Stomach (tissue), 9 donors: Measurements from ENCODE around the gene WWP2. TPM values are rescaled to one million over a fixed set of nuclear protein-coding genes. Genes with fewer than 3 reads are reported as not detected.
A peak's percentile ranks its signal among the peaks of the same experiment; 100 is the strongest.
"Not testable (repeated sequence)": the region's sequence is repeated elsewhere in the genome, so short reads cannot be mapped to it uniquely, and the experiment has no call there.

Experiments
- DNase-seq, 2 donors: peaks; one replicate each; pipeline versions ENCODE4 v3.0.0 to v3.0.0-alpha.2; 2013 to 2019
- H3K27ac ChIP-seq, 5 donors: fragments of 200-600 bp in 4 of 5; sonication (generic) in 4 of 5; one replicate each; pipeline ENCODE4 v1.5.1; 2013 to 2019; ENCODE audit warnings: mild to moderate bottlenecking in 1 of 5, moderate library complexity in 1 of 5
- H3K27me3 ChIP-seq, 3 donors: fragments of 200-600 bp; sonication (generic); one replicate each; pipeline ENCODE4 v1.5.1; 2017 to 2019; ENCODE audit warnings: mixed run types in 1 of 3
- H3K36me3 ChIP-seq, 4 donors: fragments of 200-600 bp; sonication (generic); 1 replicate in 3 of 4; 2 replicates in 1 of 4; pipeline ENCODE4 v1.5.1; 2016 to 2019
- H3K4me1 ChIP-seq, 4 donors: fragments of 200-600 bp; sonication (generic); one replicate each; pipeline ENCODE4 v1.5.1; 2016 to 2019
- H3K4me3 ChIP-seq, 4 donors: fragments of 200-600 bp; sonication (generic) in 3 of 4; one replicate each; pipeline ENCODE4 v1.5.1; 2016 to 2019; ENCODE audit warnings: mild to moderate bottlenecking in 1 of 4
- H3K9me3 ChIP-seq, 4 donors: fragments of 200-600 bp; sonication (generic); one replicate each; pipeline ENCODE4 v1.5.1; 2016 to 2019
- EP300 ChIP-seq: sonication (generic); formaldehyde crosslinking; IDR thresholded peaks from one replicate; pipeline ENCODE4 v1.6.1; 2017; ENCODE audit warnings: antibody characterized with exemption
- POLR2A ChIP-seq, 4 donors: fragments of 450-650 bp; IDR thresholded peaks; one replicate each; pipeline ENCODE4 v1.6.1; 2016; ENCODE audit warnings: antibody characterized with exemption in 4 of 4, control low read depth in 2 of 4, mild to moderate bottlenecking in 1 of 4, moderate library complexity in 1 of 4
- POLR2AphosphoS5 ChIP-seq, 3 donors: sonication (generic); formaldehyde crosslinking; IDR thresholded peaks; one replicate each; pipeline ENCODE4 v1.6.1; 2016; ENCODE audit warnings: antibody characterized with exemption in 3 of 3
- WGBS, 5 donors: extraction: QIAGEN DNeasy Blood & Tissue Kit in 3 of 5; methylation state at CpG; one replicate each; pipeline versions ENCODE4 v1.1.5 to v1.1.7; 2013 to 2018; 5-methylcytosine and 5-hydroxymethylcytosine counted together
- intact Hi-C: fragments of 100-400 bp; cut with DNase I; formaldehyde crosslinking; loops from one replicate; pipeline ENCODE4 v1.15.1; 2023; ENCODE audit warnings: low total_unique reads
- polyA plus RNA-seq, 3 donors: library from polyadenylated mRNA; stranded (reverse); fragments of 200-250 nt; gene quantifications; one replicate each; pipeline ENCODE4 v1.2.3, GENCODE V29; 2013
- total RNA-seq, 5 donors: library from RNA; depleted of rRNA; stranded (reverse); fragments of >200 nt; gene quantifications; one replicate each; pipeline versions ENCODE4 v1.1.0 to v1.2.3, GENCODE V29; 2014 to 2016
- TF ChIP-seq, protein P1 (sequence below), 7 experiments: fragments of 450-650 bp in 4 of 7; fragments of 200-600 bp in 3 of 7; sonication (generic) in 3 of 7; IDR thresholded peaks; one replicate each; pipeline ENCODE4 v1.5.1; 2016 to 2019; ENCODE audit warnings: antibody characterized with exemption in 7 of 7, control low read depth in 2 of 7, mild to moderate bottlenecking in 1 of 7
- donor health status: healthy with polysubstance abuse.
- donor health status: Bipolar disorder and iron deficiency.
- donor health status: healthy.

Gene WWP2
- total and polyA plus RNA-seq, 8 donors, result 16.0 to 442 (median 35.2) TPM

DNA sequence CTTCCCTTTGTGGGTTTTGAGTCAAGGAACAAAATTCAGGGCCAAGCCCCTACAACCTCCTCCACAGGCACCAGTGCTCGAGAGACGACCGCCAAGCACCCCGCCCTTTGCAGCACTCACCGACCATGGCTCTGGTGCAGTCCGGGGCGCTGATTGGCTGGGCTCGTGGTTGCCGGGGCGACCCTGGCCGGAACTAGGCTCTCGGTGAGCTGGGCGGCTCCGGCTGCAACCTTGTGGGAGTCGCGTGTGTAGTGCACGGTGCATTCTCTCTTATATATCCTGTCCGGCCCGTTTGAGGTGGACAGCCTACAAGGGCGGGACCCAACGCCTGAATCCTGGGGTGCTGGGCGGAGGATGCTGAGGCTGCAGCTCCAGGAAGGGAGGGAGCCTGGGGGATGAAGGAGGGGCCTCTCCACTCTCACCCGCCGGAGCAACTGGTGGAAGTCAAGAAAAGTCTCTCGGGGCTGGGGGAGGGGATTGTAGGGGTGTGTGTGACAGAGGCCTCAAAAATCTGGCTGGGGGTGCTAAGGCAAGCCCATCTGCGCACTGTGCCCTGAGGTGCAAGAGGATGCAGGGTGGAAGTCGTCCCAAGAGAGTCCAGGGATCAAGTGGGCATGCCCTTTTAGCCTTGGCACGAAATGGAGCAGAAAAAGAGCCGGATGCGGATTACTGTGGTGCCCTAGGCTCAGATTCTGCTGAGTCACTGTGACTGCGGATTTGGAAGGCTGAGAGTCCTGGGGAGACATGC is 35.6 kb upstream of the WWP2 start, which contains the start of gene NQO1:
Gene NQO1 (minus strand): TSS at position 248 of the 748 bp plus-strand sequence. CDS start 121 bp downstream, at position 127.
- TF ChIP-seq POLR2AphosphoS5 (IDR thresholded peaks at IDR 0.05), result peak; percentile 63 to 97 (median 95)
- peak in 1 of 4 donors; percentile 95 for TF ChIP-seq POLR2A (IDR thresholded peaks at IDR 0.05)
- TF ChIP-seq, protein P1, sequence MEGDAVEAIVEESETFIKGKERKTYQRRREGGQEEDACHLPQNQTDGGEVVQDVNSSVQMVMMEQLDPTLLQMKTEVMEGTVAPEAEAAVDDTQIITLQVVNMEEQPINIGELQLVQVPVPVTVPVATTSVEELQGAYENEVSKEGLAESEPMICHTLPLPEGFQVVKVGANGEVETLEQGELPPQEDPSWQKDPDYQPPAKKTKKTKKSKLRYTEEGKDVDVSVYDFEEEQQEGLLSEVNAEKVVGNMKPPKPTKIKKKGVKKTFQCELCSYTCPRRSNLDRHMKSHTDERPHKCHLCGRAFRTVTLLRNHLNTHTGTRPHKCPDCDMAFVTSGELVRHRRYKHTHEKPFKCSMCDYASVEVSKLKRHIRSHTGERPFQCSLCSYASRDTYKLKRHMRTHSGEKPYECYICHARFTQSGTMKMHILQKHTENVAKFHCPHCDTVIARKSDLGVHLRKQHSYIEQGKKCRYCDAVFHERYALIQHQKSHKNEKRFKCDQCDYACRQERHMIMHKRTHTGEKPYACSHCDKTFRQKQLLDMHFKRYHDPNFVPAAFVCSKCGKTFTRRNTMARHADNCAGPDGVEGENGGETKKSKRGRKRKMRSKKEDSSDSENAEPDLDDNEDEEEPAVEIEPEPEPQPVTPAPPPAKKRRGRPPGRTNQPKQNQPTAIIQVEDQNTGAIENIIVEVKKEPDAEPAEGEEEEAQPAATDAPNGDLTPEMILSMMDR (IDR thresholded peaks at IDR 0.05), result no peak
- peak; percentile 33 for TF ChIP-seq EP300
- peak within 1 kb of the TSS; percentile 50 to 61 (median 55) for H3K4me3 ChIP-seq
- H3K27me3 ChIP-seq, result no peaks in the 10 kb centered on the region
- intact Hi-C loops, result no loop called here
- peaks cover 0 to under 1% (median 0%) of the 10 kb centered on the region in 4 donors for H3K36me3 ChIP-seq
- peak; percentile 97 for DNase-seq
- 0 to 1% (median 0%) methylated on average over 23 to 31 of the region's 31 CpGs for WGBS, 5 donors
- peaks cover 22 to 62% (median 50%) of the 10 kb centered on the region in 4 donors for H3K4me1 ChIP-seq
- peak within 1 kb of the TSS; percentile 86 to 93 (median 89) for H3K27ac ChIP-seq
- H3K9me3 ChIP-seq, result no peaks in the 10 kb centered on the region

DNA sequence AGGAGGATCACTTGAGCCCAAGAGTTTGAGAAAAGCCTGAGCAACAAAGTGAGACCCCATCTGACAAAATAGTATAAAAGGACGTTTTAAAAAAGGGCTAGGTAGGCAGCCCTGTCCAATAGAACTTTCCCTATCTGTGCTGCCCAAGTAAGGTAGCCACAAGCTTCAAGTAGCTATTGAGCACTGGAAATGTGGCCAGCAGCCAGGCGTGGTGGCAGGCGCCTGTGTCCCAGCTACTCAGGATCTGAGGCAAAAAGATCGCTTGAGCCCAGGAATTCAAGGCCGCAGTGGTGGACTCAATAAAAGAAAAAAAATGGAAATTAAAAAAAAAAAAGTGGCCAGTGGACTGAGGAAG is 34.2 kb upstream of the WWP2 start:
- Histone ChIP-seq H3K27ac (peak overlapping the region; percentile 86 to 93 (median 89)), H3K4me3 (peak overlapping the region in 2 of 4 donors; percentile 52 to 61), H3K9me3 (no peaks in the 10 kb centered on the region), H3K36me3 (no peaks in the 10 kb centered on the region), H3K4me1 (peaks cover 14 to 48% (median 40%) of the 10 kb centered on the region in 4 donors), H3K27me3 (no peaks in the 10 kb centered on the region)
- no peak for TF ChIP-seq EP300
- TF ChIP-seq POLR2AphosphoS5 (IDR thresholded peaks at IDR 0.05), result no peak
- TF ChIP-seq, protein P1 (IDR thresholded peaks at IDR 0.05), result no peak
- no peak for TF ChIP-seq POLR2A (IDR thresholded peaks at IDR 0.05)
- DNase-seq, result peak in 1 of 2 donors; percentile 85
- intact Hi-C loops, result no loop called here
- WGBS, 5 donors, result 35 to 75% (median 51%) methylated on average over 5 of the region's 5 CpGs

DNA sequence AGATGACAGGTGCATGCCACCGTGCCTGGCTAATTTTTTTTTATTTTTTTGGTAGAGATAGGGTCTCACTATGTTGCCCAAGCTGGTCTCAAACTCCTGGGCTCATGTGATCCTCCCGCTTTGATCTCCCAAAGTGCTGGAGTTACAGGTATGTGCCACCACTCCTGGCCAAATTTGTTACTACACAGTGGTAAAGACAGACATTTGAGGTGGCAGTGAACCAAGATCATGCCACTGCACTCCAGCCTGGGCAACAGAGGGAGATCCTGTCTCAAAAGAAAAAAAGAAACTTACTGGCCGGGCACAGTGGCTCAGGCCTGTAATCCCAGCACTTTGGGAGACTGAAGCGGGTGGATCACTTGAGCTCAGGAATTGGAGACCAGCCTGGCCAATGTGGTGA is 33.1 kb upstream of the WWP2 start:
- H3K9me3 ChIP-seq, DNase-seq, H3K27me3 ChIP-seq, H3K36me3 ChIP-seq, H3K4me3 ChIP-seq, intact Hi-C loops: not testable (repeated sequence)
- WGBS, 5 donors, result 73 to 95% (median 88%) methylated on average over 4 of the region's 4 CpGs
- H3K4me1 ChIP-seq, result peaks cover 14 to 44% (median 32%) of the 10 kb centered on the region in 4 donors
- H3K27ac ChIP-seq, result peak overlapping the region in 1 of 5 donors; percentile 86

DNA sequence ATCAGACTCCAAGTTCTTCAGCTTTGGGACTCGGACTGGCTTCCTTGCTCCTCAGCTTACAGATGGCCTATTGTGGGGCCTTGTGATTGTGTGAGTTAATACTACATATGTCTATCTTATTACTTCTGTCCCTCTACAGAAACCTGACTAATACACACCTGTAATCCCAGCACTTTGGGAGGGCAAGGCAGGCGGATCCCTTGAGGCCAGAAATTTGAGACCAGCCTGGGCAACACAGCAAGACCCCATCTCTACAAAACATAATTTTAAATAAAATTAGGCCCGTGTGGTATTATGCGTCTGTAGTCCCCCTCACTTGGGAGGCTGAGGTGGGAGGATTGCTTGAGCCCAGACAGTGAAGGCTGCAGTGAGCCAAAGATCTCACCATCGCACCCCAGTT is 30.9 kb upstream of the WWP2 start:
- peaks cover 14 to 24% (median 21%) of the 10 kb centered on the region in 4 donors for H3K4me1 ChIP-seq
- 77 to 97% (median 90%) methylated on average over 4 to 5 of the region's 5 CpGs for WGBS, 5 donors
- H3K27me3 ChIP-seq, H3K27ac ChIP-seq, H3K36me3 ChIP-seq, DNase-seq, intact Hi-C loops, H3K4me3 ChIP-seq, H3K9me3 ChIP-seq: not testable (repeated sequence)

DNA sequence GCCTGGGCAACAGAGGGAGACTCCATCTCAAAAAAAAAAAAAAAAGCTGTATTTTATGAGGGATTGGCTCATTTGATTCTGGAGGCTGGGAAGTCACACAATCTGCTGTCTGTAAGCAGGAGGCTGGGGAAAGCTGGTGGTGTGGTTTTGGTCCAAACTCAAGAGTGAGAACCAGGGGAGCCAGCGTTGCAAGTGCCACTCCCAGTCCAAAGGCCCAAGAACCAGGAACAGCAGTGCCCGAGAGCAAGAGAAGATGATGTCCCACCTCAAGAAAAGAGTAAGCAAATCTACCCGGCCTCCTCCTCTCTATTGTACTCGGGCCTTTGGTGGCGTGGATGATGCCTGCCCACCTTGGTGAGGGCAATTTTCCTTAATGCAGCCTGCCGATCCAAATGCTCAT is 30.0 kb upstream of the WWP2 start:
- no peaks in the 10 kb centered on the region for H3K36me3 ChIP-seq
- TF ChIP-seq POLR2AphosphoS5 (IDR thresholded peaks at IDR 0.05), result no peak
- TF ChIP-seq EP300, result no peak
- TF ChIP-seq POLR2A (IDR thresholded peaks at IDR 0.05), result no peak
- TF ChIP-seq, protein P1 (IDR thresholded peaks at IDR 0.05), result no peak
- no peak overlapping the region for H3K4me3 ChIP-seq
- no peak for DNase-seq
- 82 to 90% (median 87%) methylated on average over 6 of the region's 6 CpGs for WGBS, 5 donors
- H3K9me3 ChIP-seq, result no peaks in the 10 kb centered on the region
- no peak overlapping the region for H3K27ac ChIP-seq
- intact Hi-C loops, result no loop called here
- H3K4me1 ChIP-seq, result peaks cover 9 to 23% (median 15%) of the 10 kb centered on the region in 4 donors
- H3K27me3 ChIP-seq, result no peaks in the 10 kb centered on the region
